Neuron (in vitro differentiated cells): ENCODE data around the gene ZDHHC24.

ENCODE experiments used
- H2AFZ ChIP-seq: one replicate; pipeline ENCODE4 v1.6.1; 2013; ENCODE audit warnings: low read depth, mild to moderate bottlenecking, inconsistent platforms, low read length, moderate library complexity
- H3K27me3 ChIP-seq: one replicate; pipeline ENCODE4 v1.6.1; 2013; ENCODE audit warnings: low read length; ENCODE audit not compliant: insufficient read depth
- H3K36me3 ChIP-seq: one replicate; pipeline ENCODE4 v1.6.1; 2013; ENCODE audit warnings: low read length; ENCODE audit not compliant: insufficient read depth
- H3K4me1 ChIP-seq: one replicate; pipeline ENCODE4 v1.6.1; 2013; ENCODE audit warnings: low read length; ENCODE audit not compliant: insufficient read depth
- H3K4me3 ChIP-seq: 2 replicates; pipeline ENCODE4 v1.5.1; 2013; ENCODE audit warnings: mild to moderate bottlenecking, low read length, moderate library complexity
- H3K9me3 ChIP-seq: one replicate; pipeline ENCODE4 v1.6.1; 2013; ENCODE audit warnings: low read length

The ZDHHC24 gene

DNA sequence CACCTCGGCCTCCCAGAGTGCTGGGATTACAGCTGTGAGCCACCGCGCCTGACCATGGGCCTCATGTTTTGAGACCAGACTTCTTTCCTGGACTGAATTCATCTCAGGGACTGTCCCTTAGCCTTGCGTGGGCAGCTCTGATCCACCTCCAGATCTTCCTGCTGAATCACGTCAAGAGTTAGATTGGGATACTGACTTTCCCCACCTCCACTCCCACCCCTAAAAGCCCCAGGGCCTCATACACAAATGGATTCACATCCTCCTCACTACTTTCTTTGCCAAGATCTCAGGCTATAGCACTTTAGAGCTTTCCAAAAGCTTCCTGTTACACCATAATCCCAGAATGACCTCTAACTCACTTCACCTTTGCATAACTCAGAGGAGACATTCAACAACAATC lies 35.0 kb upstream of the ZDHHC24 start:
- H3K9me3 ChIP-seq, result no peaks in the 10 kb centered on the region
- peaks cover 3% of the 10 kb centered on the region for H3K27me3 ChIP-seq
- no peak overlapping the region for H2AFZ ChIP-seq
- H3K4me3 ChIP-seq, result no peak overlapping the region
- H3K4me1 ChIP-seq, result no peaks in the 10 kb centered on the region
- H3K36me3 ChIP-seq, result no peaks in the 10 kb centered on the region

DNA sequence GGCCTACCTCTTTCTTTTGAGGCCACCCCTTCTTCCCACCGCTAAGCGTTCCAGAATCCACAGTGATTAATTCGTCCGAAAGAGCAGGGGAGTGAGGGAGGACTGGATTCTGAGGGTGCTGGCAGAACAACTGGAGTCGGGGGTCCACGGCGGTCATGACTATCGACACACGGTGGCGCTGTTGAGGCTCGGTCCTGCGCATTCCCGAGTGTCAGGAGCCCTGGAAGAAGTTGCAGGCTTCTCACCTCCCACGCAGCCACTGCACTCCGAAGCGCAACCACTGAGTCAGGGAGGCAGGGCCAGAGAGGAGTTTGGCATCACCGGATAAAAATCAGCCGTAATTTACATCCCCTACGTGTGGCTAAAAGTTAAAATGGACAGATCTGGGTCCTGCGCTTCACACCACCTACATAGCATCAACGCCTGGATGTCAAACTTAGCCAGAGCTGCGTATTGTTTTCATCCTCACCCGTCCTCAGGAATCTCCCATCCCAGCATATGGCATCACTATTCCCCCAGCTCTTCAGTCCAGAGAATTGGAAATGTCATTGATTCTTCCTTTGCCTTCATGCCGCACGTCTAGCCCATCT lies 33.3 kb upstream of the ZDHHC24 start:
- Histone ChIP-seq H3K27me3 (peaks cover 3% of the 10 kb centered on the region), H2AFZ (no peak overlapping the region), H3K4me3 (no peak overlapping the region), H3K4me1 (no peaks in the 10 kb centered on the region), H3K9me3 (no peaks in the 10 kb centered on the region), H3K36me3 (no peaks in the 10 kb centered on the region)

DNA sequence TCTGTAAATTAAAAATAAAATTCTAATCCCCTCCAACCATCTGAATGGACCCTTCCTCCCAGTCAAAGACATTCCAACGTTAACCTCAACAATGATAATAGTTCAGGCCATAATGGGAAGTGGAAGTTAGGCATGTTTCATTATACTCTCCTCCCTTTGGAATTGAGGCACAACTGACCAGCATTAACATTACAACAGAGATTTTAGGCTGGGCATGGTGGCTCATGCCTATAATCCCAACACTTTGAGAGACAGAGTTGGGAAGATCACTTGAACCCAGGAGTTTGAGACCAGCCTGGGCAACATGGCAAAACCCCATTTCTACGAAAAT lies 25.0 kb upstream of the ZDHHC24 start:
- H2AFZ ChIP-seq, result peak overlapping the region; percentile 35
- no peaks in the 10 kb centered on the region for H3K27me3 ChIP-seq
- H3K9me3 ChIP-seq, result peaks cover 2% of the 10 kb centered on the region
- peaks cover 12% of the 10 kb centered on the region for H3K4me1 ChIP-seq
- H3K4me3 ChIP-seq, result no peak overlapping the region
- H3K36me3 ChIP-seq, result no peaks in the 10 kb centered on the region

DNA sequence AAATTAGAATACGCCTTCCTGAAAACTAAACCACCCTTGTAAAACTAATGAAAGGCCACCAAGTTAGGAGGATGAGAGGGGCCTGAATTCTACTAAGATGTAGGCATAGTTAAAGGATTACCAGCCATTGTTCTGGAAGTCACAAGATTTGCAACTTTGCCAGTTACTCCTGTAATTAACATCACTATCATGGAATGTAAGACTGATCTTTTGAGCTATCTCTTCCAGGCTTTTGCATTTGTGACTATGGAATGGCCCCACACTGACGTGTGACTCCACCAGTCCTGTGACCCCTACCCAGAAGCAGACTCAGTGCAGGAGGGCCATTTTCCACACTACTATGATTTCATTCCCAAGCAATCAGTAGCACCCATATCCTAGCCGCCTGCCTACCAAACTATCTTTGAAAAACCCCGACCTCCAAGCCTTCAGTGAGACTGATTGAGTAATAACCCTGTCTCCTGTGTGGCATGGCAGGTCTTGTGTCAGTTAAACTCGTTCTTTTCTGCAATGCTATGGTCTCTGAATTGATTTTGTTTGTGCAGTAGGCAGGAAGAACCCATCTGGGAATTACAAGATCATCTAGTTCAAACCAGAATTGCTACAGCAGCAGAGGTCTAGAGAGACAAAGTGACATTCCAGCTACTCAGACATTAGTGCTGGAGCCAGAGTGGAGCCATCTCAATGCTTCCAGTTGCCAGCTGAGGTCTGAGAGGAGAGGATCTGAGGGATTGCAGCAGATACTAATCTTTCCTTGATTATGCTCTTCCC lies 24.4 kb upstream of the ZDHHC24 start:
- Histone ChIP-seq H3K27me3 (no peaks in the 10 kb centered on the region), H3K9me3 (peaks cover 2% of the 10 kb centered on the region), H3K4me3 (no peak overlapping the region), H3K4me1 (peaks cover 12% of the 10 kb centered on the region), H3K36me3 (no peaks in the 10 kb centered on the region), H2AFZ (peak overlapping the region; percentile 35)

- peaks cover 2% of the 10 kb centered on the region for H3K9me3 ChIP-seq
- no peaks in the 10 kb centered on the region for H3K36me3 ChIP-seq
Observed at GRCh38 chr11:66569076-66569475, 23.2 kb upstream of the ZDHHC24 start.

GRCh38 chr11:66568124-66568916 lies 22.5 kb upstream of the ZDHHC24 start, which contains the start of gene CTSF:
TSS of gene CTSF (minus strand) at chr11:66568606. CDS start at chr11:66568486, 120 bp downstream.
- Histone ChIP-seq H3K9me3 (peaks cover 2% of the 10 kb centered on the region), H3K4me3 (no peak within 1 kb of the TSS), H3K4me1 (peaks cover 12% of the 10 kb centered on the region), H3K27me3 (no peaks in the 10 kb centered on the region), H3K36me3 (no peaks in the 10 kb centered on the region), H2AFZ (no peak within 1 kb of the TSS)

More at GRCh38 chr11:66569076-66569475, 23.2 kb upstream of the ZDHHC24 start:
- peaks cover 12% of the 10 kb centered on the region for H3K4me1 ChIP-seq
- no peak overlapping the region for H2AFZ ChIP-seq
- no peak overlapping the region for H3K4me3 ChIP-seq
- no peaks in the 10 kb centered on the region for H3K27me3 ChIP-seq

DNA sequence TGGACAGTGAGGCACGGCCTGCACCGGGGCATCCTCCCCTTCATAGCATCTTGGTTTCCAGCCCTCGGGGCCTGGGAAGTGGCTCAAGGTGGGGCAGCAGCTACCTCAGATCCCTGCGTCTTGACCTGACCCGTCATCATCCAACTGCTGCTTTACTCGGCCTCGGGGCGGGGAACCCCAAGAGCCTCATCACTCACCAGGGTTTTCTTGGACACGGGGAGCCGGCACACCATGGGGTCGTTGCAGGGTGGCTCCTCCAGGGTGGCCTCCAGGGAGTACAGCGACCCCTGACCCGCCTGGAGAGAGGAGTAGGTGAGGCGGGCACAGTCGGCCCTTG lies 21.9 kb upstream of the ZDHHC24 start:
- H3K36me3 ChIP-seq, result no peaks in the 10 kb centered on the region
- peaks cover 12% of the 10 kb centered on the region for H3K4me1 ChIP-seq
- H2AFZ ChIP-seq, result no peak overlapping the region
- H3K4me3 ChIP-seq, result no peak overlapping the region
- peaks cover 2% of the 10 kb centered on the region for H3K9me3 ChIP-seq
- H3K27me3 ChIP-seq, result no peaks in the 10 kb centered on the region

DNA sequence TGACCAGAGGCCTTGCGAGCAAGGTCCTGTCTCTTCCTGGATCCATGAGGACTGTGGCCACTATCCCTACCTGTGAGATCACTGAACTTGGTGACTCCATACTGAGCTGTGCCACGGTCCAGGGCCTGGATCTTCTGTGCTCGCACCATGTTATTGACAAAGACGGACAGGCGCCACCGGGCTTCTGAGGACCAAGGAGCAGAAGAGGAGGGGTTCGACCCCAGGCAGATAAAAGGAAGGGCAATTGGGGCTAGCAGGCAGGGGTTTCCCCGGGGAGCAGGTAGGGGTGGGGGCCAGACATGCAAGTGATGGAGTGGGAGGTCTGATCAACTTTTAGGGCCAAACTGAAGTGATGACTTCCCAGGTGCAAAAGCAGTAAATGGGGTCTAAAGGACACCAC lies 20.4 kb upstream of the ZDHHC24 start:
- Histone ChIP-seq H3K4me1 (peaks cover 12% of the 10 kb centered on the region), H3K27me3 (no peaks in the 10 kb centered on the region), H3K36me3 (no peaks in the 10 kb centered on the region), H3K9me3 (peaks cover 2% of the 10 kb centered on the region), H2AFZ (no peak overlapping the region), H3K4me3 (no peak overlapping the region)

- Histone ChIP-seq H3K36me3 (no peaks in the 10 kb centered on the region), H3K9me3 (peaks cover 2% of the 10 kb centered on the region), H3K4me3 (no peak overlapping the region), H3K4me1 (peaks cover under 1% of the 10 kb centered on the region), H3K27me3 (no peaks in the 10 kb centered on the region), H2AFZ (no peak overlapping the region)
Observed at GRCh38 chr11:66564984-66565383, 19.1 kb upstream of the ZDHHC24 start.

GRCh38 chr11:66564538-66564937 lies 18.7 kb upstream of the ZDHHC24 start:
- H3K4me3 ChIP-seq, result no peak overlapping the region
- no peaks in the 10 kb centered on the region for H3K4me1 ChIP-seq
- peaks cover 2% of the 10 kb centered on the region for H3K9me3 ChIP-seq
- no peaks in the 10 kb centered on the region for H3K27me3 ChIP-seq
- no peaks in the 10 kb centered on the region for H3K36me3 ChIP-seq
- H2AFZ ChIP-seq, result no peak overlapping the region

GRCh38 chr11:66563832-66564231 lies 18.0 kb upstream of the ZDHHC24 start:
- Histone ChIP-seq H3K36me3 (no peaks in the 10 kb centered on the region), H3K27me3 (no peaks in the 10 kb centered on the region)

DNA sequence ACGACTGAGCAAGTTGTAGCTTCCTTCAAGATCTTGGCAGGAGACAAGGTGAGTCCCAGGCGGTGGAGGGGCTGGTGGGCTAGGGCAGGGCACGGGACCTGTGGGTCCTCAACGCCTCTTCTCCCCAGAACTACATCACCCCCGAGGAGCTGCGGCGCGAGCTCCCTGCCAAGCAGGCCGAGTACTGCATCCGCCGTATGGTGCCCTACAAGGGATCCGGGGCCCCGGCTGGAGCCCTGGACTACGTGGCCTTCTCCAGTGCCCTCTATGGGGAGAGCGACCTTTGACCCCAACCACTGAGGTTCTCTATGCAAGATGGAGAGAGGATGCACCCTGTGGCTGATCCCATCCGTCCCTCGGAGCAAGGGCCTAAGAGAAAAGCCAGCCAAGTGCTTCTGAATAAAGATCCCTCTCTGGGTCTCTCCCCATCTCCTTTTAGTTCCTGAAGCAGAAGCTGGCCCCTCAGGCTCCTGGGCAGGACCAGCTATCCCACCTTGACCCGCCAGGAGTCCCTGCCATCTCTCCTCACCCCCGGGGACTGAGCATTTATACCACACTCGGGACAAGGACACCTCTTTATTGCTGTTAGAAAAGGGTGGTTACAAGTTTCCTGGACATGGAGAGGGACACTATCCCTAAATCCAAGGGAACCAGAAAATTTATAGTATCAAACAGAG lies 17.2 kb upstream of the ZDHHC24 start:
- H3K4me1 ChIP-seq, result no peaks in the 10 kb centered on the region
- H2AFZ ChIP-seq, result no peak overlapping the region
- no peak overlapping the region for H3K4me3 ChIP-seq
- H3K27me3 ChIP-seq, result no peaks in the 10 kb centered on the region
- no peaks in the 10 kb centered on the region for H3K36me3 ChIP-seq
- H3K9me3 ChIP-seq, result peaks cover 2% of the 10 kb centered on the region

More at GRCh38 chr11:66563832-66564231, 18.0 kb upstream of the ZDHHC24 start:
- peaks cover 2% of the 10 kb centered on the region for H3K9me3 ChIP-seq
- H3K4me1 ChIP-seq, result no peaks in the 10 kb centered on the region
- H2AFZ ChIP-seq, result no peak overlapping the region
- H3K4me3 ChIP-seq, result no peak overlapping the region

GRCh38 chr11:66562275-66562674 lies 16.4 kb upstream of the ZDHHC24 start:
- Histone ChIP-seq H3K9me3 (no peaks in the 10 kb centered on the region), H3K27me3 (no peaks in the 10 kb centered on the region), H3K4me3 (no peak overlapping the region), H2AFZ (no peak overlapping the region), H3K4me1 (no peaks in the 10 kb centered on the region), H3K36me3 (no peaks in the 10 kb centered on the region)
